HFFc6 (cell line): ENCODE data around the gene REEP5. TPM values are rescaled to one million over a fixed set of nuclear protein-coding genes. Genes with fewer than 3 reads are reported as not detected.
A peak's percentile ranks its signal among the peaks of the same experiment; 100 is the strongest.

Experiments used
- DNase-seq: peaks from one replicate; pipeline ENCODE4 v3.0.0-alpha.2; 2018
- H3K27ac Mint-ChIP-seq: 2 replicates; pipeline ENCODE4 v1.8.0; 2020; ENCODE audit warnings: mild to moderate bottlenecking, mixed read lengths
- H3K27me3 Mint-ChIP-seq: 2 replicates; pipeline ENCODE4 v1.8.0; 2021; ENCODE audit warnings: mild to moderate bottlenecking, moderate library complexity, mixed read lengths; ENCODE audit not compliant: insufficient read depth
- H3K36me3 Mint-ChIP-seq: 2 replicates; pipeline ENCODE4 v1.8.0; 2021; ENCODE audit warnings: low read depth, mixed read lengths
- H3K4me1 Mint-ChIP-seq: 2 replicates; pipeline ENCODE4 v1.8.0; 2020; ENCODE audit warnings: low read depth, mixed read lengths
- H3K4me3 Mint-ChIP-seq: 2 replicates; pipeline ENCODE4 v1.8.0; 2020; ENCODE audit warnings: mild to moderate bottlenecking, moderate library complexity, mixed read lengths
- H3K9me3 Mint-ChIP-seq: 2 replicates; pipeline ENCODE4 v1.8.0; 2020; ENCODE audit warnings: mild to moderate bottlenecking, mixed read lengths
- CTCF ChIP-seq: fragments of 200-600 bp; sonication (generic); IDR thresholded peaks from 2 replicates; pipeline ENCODE4 v1.5.0; 2021; ENCODE audit warnings: antibody characterized with exemption, mild to moderate bottlenecking
- total RNA-seq, 6 experiments: library from RNA; stranded (reverse); fragmentation: NEBNext Ultra II Directional; extraction: Animal tissue kit (Norgen Biotek cat#: 25700); gene quantifications; 2 replicates in 1 of 6; 3 replicates in 5 of 6; pipeline ENCODE4 v1.2.3, GENCODE V29; 2021

REEP5 gene
- total RNA-seq, 6 experiments from 2014 or later: 95.9 to 143 (median 107) TPM

- no peak overlapping the region for H3K4me3 Mint-ChIP-seq
- peaks cover 44% of the 10 kb centered on the region for H3K36me3 Mint-ChIP-seq
- no peak overlapping the region for H3K27ac Mint-ChIP-seq
- DNase-seq: no peak
- peaks cover 9% of the 10 kb centered on the region for H3K27me3 Mint-ChIP-seq
- peaks cover 83% of the 10 kb centered on the region for H3K4me1 Mint-ChIP-seq
- H3K9me3 Mint-ChIP-seq: no peaks in the 10 kb centered on the region
- no peak for TF ChIP-seq CTCF
These were observed 3.3 kb downstream of the REEP5 start for GRCh38 chr5:112918679-112919078.

- H3K9me3 Mint-ChIP-seq: no peaks in the 10 kb centered on the region
- H3K27ac Mint-ChIP-seq: no peak overlapping the region
- DNase-seq: no peak
- H3K4me3 Mint-ChIP-seq: no peak overlapping the region
- H3K4me1 Mint-ChIP-seq: peaks cover 83% of the 10 kb centered on the region
- TF ChIP-seq CTCF: no peak
- peaks cover 45% of the 10 kb centered on the region for H3K36me3 Mint-ChIP-seq
- peaks cover 4% of the 10 kb centered on the region for H3K27me3 Mint-ChIP-seq
These were observed 3.9 kb downstream of the REEP5 start for GRCh38 chr5:112918136-112918535.

DNA sequence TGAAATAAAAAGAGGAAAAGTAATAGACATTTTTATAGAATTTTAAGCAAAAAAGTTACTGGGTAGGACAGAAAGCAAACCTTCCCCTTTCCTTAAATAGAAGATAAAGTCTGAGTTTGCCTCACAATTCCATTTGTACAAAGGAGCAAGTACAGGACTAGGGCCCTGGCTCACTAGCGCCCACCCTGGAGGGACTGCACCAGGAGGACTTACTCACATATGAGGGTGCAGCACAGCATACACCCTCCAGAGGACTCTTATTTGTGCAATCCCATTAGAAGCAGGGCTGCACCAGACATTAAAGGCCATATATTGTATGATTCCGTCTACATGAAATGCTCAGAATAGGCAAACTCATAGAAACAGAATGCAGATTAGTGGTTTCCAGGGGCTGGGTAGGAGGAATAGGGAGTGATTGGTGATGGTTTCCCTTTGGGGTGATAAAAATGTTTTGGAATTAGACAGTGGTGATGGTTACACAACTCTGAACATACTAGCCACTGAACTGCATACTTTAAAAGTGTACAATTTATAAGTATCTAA lies 4.5 kb downstream of the REEP5 start:
- Mint-ChIP-seq H3K27ac (peak overlapping the region; percentile 24; the same call in 1 of the 2 replicates), H3K36me3 (peaks cover 51% of the 10 kb centered on the region), H3K4me1 (peaks cover 82% of the 10 kb centered on the region), H3K9me3 (no peaks in the 10 kb centered on the region), H3K27me3 (peaks cover 4% of the 10 kb centered on the region), H3K4me3 (no peak overlapping the region)
- no peak for DNase-seq
- TF ChIP-seq CTCF: peak; percentile 56

GRCh38 chr5:112915831-112916230 lies 6.2 kb downstream of the REEP5 start:
- Mint-ChIP-seq H3K4me3 (no peak overlapping the region), H3K36me3 (peaks cover 48% of the 10 kb centered on the region), H3K4me1 (peaks cover 80% of the 10 kb centered on the region), H3K27me3 (peaks cover 2% of the 10 kb centered on the region), H3K27ac (peak overlapping the region; percentile 40; the same call in 1 of the 2 replicates), H3K9me3 (no peaks in the 10 kb centered on the region)
- no peak for DNase-seq
- TF ChIP-seq CTCF: no peak

GRCh38 chr5:112914584-112914983 lies 7.4 kb downstream of the REEP5 start:
- Mint-ChIP-seq H3K36me3 (peaks cover 40% of the 10 kb centered on the region), H3K9me3 (no peaks in the 10 kb centered on the region), H3K27ac (peak overlapping the region; percentile 23), H3K27me3 (peaks cover 2% of the 10 kb centered on the region), H3K4me3 (no peak overlapping the region), H3K4me1 (peaks cover 68% of the 10 kb centered on the region)
- peak; percentile 37 for DNase-seq
- TF ChIP-seq CTCF: no peak
